Measurements from ENCODE around the gene MGAT5. TPM values are rescaled to one million over a fixed set of nuclear protein-coding genes. Genes with fewer than 3 reads are reported as not detected.

MGAT5 gene
- total RNA-seq, 1 donor from 2014 or later: 23.7 TPM

DNA sequence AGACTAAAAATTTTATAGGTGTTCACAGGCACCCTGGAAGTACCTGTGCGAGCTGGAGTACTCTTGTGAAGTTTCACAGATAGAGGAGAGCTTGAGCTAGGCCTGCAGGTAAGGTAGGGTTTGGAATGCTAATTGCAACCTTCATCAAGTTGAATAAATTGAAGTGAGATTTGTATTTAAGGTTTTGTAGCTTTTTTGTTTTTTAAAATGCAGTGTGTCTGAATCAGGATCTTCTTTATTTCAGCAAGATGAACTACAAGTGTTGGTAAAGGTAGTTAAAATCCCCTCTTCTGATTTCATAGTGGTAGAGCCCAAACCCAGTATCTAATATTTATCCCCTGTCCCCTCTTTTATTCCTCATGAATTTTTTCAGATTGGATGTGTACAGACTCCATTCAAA lies 45.5 kb downstream of the MGAT5 start:
- peaks cover 25% of the 10 kb centered on the region for H3K4me1 Mint-ChIP-seq
- H3K9me3 Mint-ChIP-seq: no peaks in the 10 kb centered on the region

DNA sequence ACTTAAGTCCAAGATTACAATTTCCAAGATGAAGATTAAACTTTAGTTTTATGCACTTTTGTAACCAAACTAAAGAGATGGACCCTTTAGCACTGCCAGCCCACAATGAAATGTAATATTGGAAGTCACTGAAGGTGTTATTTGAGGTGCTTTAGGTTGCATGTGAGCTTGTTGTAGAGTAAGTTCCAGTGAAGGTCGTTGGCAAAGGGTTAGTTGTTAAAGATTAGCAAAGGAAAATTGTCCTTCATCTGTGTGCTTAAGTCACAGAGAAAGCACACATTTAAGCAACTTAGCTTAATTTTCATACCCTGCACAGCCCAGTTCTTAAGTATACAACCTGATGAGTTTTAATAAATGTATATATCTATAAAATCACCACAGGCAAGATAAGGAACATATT lies 46.7 kb downstream of the MGAT5 start:
- H3K27ac Mint-ChIP-seq: no peak overlapping the region
- peaks cover 25% of the 10 kb centered on the region for H3K4me1 Mint-ChIP-seq
- H3K36me3 Mint-ChIP-seq (ENCODE audit: low read depth): peaks cover 13% of the 10 kb centered on the region
- no peak for DNase-seq
- H3K4me3 Mint-ChIP-seq: no peak overlapping the region
- intact Hi-C loops (cut with micrococcal nuclease): no loop called here
- H3K27me3 Mint-ChIP-seq: no peaks in the 10 kb centered on the region
- H3K9me3 Mint-ChIP-seq: no peaks in the 10 kb centered on the region

More for the DNA sequence above, 45.5 kb downstream of the MGAT5 start:
- Mint-ChIP-seq H3K36me3 (ENCODE audit: low read depth) (peaks cover 13% of the 10 kb centered on the region), H3K27me3 (no peaks in the 10 kb centered on the region), H3K27ac (no peak overlapping the region), H3K4me3 (no peak overlapping the region)
- DNase-seq: no peak
- intact Hi-C loops (cut with micrococcal nuclease): no loop called here

DNA sequence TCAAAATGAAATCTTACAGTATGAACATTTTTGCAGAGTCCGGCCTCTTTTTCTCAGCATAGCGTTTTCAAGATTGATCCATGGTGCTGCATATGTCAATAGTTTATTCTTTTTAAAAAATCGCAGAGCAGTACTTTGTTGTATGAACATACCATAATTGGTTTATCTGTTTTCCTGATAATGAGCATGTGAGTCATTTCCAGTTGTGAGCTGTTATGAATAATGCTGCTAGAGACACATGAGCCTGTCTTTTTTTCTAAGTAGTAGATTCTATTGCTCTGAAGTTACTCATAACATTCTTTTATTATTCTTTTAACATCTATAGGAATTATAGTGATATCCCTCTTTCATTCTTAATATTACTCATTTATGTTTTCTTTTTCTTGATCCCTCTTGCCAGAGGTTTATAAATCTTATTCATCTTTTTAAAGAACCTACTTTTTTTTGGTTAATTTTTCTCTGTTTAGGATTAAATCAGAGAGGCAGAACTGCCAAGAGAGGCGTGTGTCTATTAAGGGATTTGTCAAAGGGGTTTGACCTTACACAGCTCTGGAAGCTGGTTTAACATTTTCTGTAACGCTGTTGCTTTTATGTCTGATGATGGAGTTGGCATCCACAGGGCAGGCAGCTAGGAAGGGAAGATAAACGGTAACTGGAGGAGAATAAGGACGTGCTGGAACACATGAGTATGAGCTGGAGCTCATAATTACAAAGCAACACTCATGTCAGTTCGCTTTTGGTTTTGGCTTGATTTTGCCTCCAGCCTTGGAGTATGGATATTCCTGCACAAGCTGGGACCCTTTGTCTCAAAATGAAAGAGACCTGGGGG lies 47.4 kb downstream of the MGAT5 start:
- Mint-ChIP-seq H3K9me3 (no peaks in the 10 kb centered on the region), H3K4me3 (no peak overlapping the region), H3K4me1 (peaks cover 25% of the 10 kb centered on the region), H3K27me3 (no peaks in the 10 kb centered on the region), H3K36me3 (ENCODE audit: low read depth) (peaks cover 11% of the 10 kb centered on the region), H3K27ac (peak overlapping the region; percentile 8)
- intact Hi-C loops (cut with micrococcal nuclease): loop anchor here (1.0 kb wide), 2 partner anchors 11 to 18 kb away; no protein-coding TSS in a partner anchor
- no peak for DNase-seq

DNA sequence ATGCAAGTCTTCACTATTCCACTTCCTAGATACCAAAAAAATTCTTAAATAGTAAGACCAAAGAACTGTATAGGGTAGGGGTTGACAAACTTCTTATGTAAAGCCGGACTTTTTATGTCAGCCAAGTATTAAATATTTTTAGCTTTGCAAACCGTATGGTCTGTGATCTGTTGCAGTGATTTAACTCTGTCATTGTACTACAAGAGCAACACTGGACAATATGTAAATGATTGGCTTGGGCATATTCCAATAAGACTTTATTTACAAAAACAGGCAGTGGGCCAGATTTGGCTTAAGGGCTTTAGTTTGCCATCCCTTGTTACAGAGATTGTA lies 48.0 kb downstream of the MGAT5 start:
- H3K27ac Mint-ChIP-seq: no peak overlapping the region
- no peak overlapping the region for H3K4me3 Mint-ChIP-seq
- no peaks in the 10 kb centered on the region for H3K9me3 Mint-ChIP-seq
- no peak for DNase-seq
- H3K27me3 Mint-ChIP-seq: no peaks in the 10 kb centered on the region
- H3K36me3 Mint-ChIP-seq (ENCODE audit: low read depth): peaks cover 8% of the 10 kb centered on the region
- H3K4me1 Mint-ChIP-seq: peaks cover 21% of the 10 kb centered on the region
- intact Hi-C loops (cut with micrococcal nuclease): loop anchor here (1.0 kb wide), 2 partner anchors 12 to 19 kb away; no protein-coding TSS in a partner anchor

DNA sequence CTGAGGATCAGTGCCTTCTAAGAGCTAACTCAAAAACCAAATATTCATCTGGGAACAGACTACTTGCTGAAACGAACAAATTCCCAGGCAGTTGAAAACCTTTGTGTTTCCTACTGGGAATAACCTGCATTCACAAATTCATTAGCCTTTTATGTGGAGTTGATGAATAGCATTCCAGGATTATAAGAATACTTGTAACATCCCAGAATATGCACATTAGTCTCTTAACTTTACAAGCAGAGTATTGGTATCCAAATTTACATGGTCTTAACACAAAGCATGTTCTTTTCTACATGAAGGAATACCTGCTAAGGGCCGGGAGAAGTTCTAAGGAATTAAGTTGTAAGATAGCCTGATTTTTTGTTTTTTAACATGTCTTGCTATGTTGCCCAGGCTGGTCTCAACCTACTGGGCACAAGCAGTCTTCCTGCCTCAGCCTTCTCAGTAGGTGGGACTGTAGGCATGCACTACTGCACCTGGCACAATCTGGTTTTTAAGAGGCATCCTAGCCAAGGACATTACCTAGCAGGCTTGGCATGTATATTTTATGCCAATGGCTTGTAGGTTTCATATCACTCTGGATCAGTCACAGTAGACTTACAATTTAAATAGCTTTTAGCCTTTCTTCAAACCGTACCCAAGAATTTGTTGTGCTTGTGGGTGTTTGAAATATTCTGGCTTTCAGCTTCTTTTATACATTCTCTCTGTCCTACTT lies 50.7 kb downstream of the MGAT5 start:
- no peaks in the 10 kb centered on the region for H3K27me3 Mint-ChIP-seq
- intact Hi-C loops (cut with micrococcal nuclease): no loop called here
- no peak for DNase-seq
- no peak overlapping the region for H3K4me3 Mint-ChIP-seq
- peaks cover 27% of the 10 kb centered on the region for H3K4me1 Mint-ChIP-seq
- no peak overlapping the region for H3K27ac Mint-ChIP-seq
- peaks cover 9% of the 10 kb centered on the region for H3K9me3 Mint-ChIP-seq
- H3K36me3 Mint-ChIP-seq (ENCODE audit: low read depth): peaks cover 8% of the 10 kb centered on the region

DNA sequence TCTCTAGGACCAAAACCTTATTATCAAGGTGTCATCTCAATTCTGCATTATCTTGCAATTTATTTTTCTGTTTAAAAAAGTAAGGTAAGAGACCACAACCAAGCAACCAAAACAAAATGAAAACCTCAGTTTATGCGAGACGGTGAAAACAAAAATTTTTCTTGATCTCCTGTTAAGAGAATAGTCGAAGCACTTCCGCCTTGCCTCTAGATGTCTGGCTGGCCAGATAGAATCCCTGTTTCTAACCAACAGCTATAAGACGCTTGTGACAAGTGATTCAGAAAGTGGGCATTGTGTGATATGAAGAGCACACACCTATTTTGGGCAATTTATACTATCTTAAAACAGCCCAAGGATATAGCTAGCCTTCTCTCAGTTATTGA lies 51.2 kb downstream of the MGAT5 start:
- Mint-ChIP-seq H3K9me3 (peaks cover 9% of the 10 kb centered on the region), H3K27ac (no peak overlapping the region), H3K4me3 (no peak overlapping the region), H3K4me1 (peaks cover 24% of the 10 kb centered on the region), H3K27me3 (no peaks in the 10 kb centered on the region), H3K36me3 (ENCODE audit: low read depth) (peaks cover 8% of the 10 kb centered on the region)
- no peak for DNase-seq
- intact Hi-C loops (cut with micrococcal nuclease): no loop called here

DNA sequence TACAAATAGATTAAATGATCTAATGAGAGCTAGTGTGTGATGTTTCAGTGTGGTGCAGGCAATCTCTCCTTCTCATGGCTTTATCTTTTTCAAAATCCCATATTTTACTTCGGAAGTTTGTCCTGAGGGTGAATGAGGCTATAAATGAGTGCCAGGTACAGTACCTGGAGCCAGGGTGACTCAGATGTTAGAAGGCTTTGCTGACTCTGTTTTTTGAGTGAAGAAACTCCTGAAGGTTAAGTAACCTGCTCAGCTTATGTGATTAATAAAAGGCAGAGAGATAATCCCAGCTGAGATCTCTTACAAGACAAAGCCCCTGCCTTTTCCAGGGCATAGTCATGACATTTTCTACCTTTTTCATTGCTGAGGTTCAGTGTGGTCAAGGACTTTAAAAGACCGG lies 52.6 kb downstream of the MGAT5 start:
- Mint-ChIP-seq H3K9me3 (peaks cover 9% of the 10 kb centered on the region), H3K4me1 (peaks cover 17% of the 10 kb centered on the region), H3K4me3 (no peak overlapping the region), H3K27me3 (no peaks in the 10 kb centered on the region), H3K36me3 (ENCODE audit: low read depth) (peaks cover 8% of the 10 kb centered on the region), H3K27ac (no peak overlapping the region)
- no peak for DNase-seq
- intact Hi-C loops (cut with micrococcal nuclease): no loop called here

DNA sequence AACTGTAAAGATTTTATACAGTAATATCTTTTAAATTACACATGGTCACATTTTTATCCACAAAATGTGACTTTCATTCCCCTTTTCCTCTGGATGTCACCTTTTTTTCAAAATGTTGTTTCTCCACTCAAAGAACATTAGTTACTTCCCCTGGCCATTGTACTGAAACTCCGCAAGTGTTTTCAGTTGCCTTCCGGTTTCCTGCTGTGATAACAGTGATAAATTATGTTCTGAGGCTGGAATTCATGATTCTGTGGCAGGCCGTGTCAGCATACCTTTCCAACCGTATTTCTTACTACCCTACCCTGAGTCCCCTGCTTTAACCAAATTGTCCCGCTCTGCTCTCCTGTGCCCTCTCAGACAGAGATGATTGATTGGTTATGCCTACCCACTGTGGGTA lies 53.5 kb downstream of the MGAT5 start:
- Mint-ChIP-seq H3K4me1 (peaks cover 18% of the 10 kb centered on the region), H3K27ac (no peak overlapping the region), H3K36me3 (ENCODE audit: low read depth) (peaks cover 8% of the 10 kb centered on the region), H3K9me3 (peaks cover 9% of the 10 kb centered on the region), H3K27me3 (no peaks in the 10 kb centered on the region), H3K4me3 (no peak overlapping the region)
- intact Hi-C loops (cut with micrococcal nuclease): no loop called here
- DNase-seq: no peak

DNA sequence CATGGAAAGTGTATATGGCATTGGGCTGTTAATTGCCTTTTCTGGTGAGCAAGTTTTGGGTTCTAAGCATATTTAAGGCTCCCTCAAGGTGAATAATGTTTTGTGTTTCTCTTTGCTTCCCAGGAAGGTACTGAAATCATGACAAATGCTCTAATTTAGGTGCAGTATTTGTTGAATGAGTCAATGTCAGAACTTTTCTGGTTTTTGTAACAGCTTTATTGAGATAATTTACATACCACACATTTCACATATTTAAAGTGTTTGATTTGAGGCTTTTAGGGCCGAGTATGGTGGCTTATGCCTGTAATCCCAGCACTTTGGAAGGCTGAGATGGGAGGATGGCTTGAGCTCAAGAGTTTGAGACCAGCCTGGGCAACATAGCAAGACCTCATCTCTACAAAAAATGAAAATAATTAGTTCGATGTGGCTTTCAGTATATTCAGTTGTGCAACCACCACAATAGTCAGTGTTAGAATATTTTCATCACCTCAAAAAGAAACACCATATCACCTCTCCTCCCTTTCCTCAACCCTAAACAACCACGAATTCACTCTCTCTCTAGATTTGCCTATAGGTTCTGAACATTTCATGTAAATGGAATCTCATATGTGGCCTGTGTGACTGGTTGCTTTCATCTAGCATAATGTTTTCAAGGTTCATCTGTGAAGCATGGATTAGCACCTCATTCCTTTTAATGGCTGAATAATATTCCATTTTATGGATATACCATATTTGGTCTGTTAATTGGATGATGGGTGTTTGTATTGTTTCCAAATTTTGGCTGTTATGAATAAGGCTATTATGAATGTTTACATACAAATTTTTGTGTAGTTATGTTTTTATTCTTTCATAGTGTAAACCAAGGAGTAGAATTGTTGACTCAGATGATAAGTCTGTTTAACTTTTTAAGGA lies 54.9 kb downstream of the MGAT5 start:
- H3K4me3 Mint-ChIP-seq: no peak overlapping the region
- H3K27ac Mint-ChIP-seq: no peak overlapping the region
- peaks cover 9% of the 10 kb centered on the region for H3K9me3 Mint-ChIP-seq
- DNase-seq: no peak
- peaks cover 26% of the 10 kb centered on the region for H3K4me1 Mint-ChIP-seq
- intact Hi-C loops (cut with micrococcal nuclease): no loop called here
- peaks cover 9% of the 10 kb centered on the region for H3K36me3 Mint-ChIP-seq (ENCODE audit: low read depth)
- no peaks in the 10 kb centered on the region for H3K27me3 Mint-ChIP-seq

DNA sequence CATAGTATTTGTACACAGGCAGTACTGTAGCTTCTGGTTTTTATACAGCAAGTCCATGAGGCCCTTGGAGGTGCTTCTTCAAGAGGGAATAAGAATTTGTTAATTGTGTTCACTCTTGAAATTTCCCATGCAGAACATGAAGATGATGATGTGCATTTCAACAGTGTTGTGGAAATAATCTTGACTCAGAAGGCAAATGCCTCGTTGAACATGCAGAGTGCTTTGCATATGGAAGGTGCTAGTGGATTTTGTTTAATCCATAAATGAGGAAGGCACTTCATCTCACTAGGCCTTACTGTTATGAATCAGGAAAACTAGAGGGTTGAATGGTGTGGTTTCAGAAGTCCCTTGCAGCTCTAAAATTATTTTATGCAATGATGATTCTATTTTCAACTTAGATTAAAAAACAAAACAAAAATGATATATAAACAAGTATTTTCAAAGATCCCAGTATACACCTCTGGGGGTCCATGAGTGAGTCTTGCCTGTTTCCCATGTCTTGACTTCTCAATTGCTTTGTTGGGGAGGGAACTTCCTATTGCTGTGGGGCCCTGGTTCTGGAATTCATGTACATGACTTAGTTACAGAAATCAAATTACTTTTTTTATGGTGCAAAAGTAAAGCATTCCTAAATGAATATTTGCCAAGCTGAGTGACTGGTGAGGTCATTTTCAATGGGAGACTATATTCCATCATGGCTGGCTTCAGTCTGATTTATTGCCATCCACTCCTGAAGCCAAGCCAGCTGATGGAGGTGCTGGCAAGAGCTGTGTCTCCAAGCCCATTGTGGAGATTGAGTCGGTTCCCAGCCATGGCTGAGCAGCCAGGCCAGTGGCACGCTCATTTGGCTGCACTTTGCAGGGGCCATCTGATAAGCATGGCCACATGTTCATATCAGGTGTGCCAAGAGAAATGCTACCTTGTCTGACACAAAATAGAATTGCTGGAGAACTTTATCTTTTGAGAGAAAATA lies 56.5 kb downstream of the MGAT5 start:
- Mint-ChIP-seq H3K9me3 (peaks cover 9% of the 10 kb centered on the region), H3K27me3 (no peaks in the 10 kb centered on the region), H3K4me1 (peaks cover 23% of the 10 kb centered on the region), H3K36me3 (ENCODE audit: low read depth) (peaks cover 9% of the 10 kb centered on the region), H3K27ac (no peak overlapping the region), H3K4me3 (no peak overlapping the region)
- intact Hi-C loops (cut with micrococcal nuclease): no loop called here
- DNase-seq: no peak

DNA sequence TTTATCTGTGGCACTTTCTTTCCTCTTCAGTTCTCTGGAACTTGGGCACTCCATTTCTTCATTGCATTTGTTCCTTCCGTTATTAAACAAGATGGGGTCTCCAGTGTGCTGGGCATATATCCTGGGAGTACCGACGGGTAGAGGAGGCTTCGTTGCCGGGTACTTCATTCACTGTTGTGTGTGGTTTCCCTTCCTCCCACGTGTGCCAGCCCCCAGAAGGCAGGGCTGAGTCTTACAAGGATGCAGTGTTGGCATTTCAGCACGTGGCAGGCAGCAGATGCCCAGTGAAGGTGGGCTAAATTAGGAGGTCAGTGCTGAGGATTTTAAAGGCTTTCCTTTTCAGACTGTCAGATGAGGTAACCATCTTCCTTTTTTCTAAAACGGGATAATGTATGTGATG lies 58.6 kb downstream of the MGAT5 start:
- intact Hi-C loops (cut with micrococcal nuclease): no loop called here
- Mint-ChIP-seq H3K27me3 (no peaks in the 10 kb centered on the region), H3K4me3 (no peak overlapping the region), H3K36me3 (ENCODE audit: low read depth) (peaks cover 11% of the 10 kb centered on the region), H3K27ac (no peak overlapping the region), H3K4me1 (peaks cover 20% of the 10 kb centered on the region), H3K9me3 (peaks cover 9% of the 10 kb centered on the region)
- DNase-seq: no peak

DNA sequence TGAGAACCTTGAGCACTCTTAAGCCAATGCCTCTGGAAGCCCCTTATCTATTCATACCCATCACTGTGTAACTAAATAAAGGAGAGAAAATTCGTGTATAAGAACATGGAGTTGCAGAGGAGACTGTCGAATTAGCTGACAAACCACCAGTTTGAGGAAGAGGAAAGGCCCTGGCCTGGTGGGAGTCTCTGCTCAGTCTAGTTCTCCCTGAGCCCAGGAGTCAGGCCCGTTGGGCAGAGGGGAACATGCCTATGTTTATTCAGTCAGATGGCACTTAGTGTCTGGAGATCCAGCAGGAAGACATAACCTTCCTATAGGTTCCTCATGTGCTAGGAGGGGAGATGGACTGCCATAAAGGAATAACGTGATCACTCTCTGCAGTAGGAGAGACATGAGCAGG lies 60.3 kb downstream of the MGAT5 start:
- peaks cover 17% of the 10 kb centered on the region for H3K4me1 Mint-ChIP-seq
- no peak overlapping the region for H3K27ac Mint-ChIP-seq
- DNase-seq: no peak
- peaks cover 4% of the 10 kb centered on the region for H3K9me3 Mint-ChIP-seq
- H3K4me3 Mint-ChIP-seq: no peak overlapping the region
- H3K27me3 Mint-ChIP-seq: no peaks in the 10 kb centered on the region
- intact Hi-C loops (cut with micrococcal nuclease): loop anchor here (2.0 kb wide), 1 partner anchor 23 kb away; no protein-coding TSS in a partner anchor
- H3K36me3 Mint-ChIP-seq (ENCODE audit: low read depth): peaks cover 19% of the 10 kb centered on the region
